H9 (cell line): ENCODE results near the gene DLG5. TPM values are rescaled to one million over a fixed set of nuclear protein-coding genes. Genes with fewer than 3 reads are reported as not detected.

Experiments
- DNase-seq: peaks from one replicate; pipeline ENCODE4 v3.0.0-alpha.2; 2017
- H2AFZ ChIP-seq: one replicate; pipeline ENCODE4 v1.6.1; 2013; ENCODE audit warnings: mild to moderate bottlenecking, low read length, control low read depth, moderate library complexity
- H2AK5ac ChIP-seq: 2 replicates; pipeline ENCODE4 v1.6.1; 2013; ENCODE audit warnings: low read length, control low read depth, mixed read lengths; ENCODE audit not compliant: insufficient read length
- H2BK120ac ChIP-seq: one replicate; pipeline ENCODE4 v1.6.1; 2013; ENCODE audit warnings: low read depth, mild to moderate bottlenecking, low read length, control low read depth, inconsistent platforms; ENCODE audit not compliant: poor library complexity, severe bottlenecking
- H2BK12ac ChIP-seq: 2 replicates; pipeline ENCODE4 v1.6.1; 2013; ENCODE audit warnings: low read length, control low read depth, mixed read lengths, low read depth; ENCODE audit not compliant: insufficient read length
- H2BK15ac ChIP-seq: 2 replicates; pipeline ENCODE4 v1.6.1; 2013; ENCODE audit warnings: low read depth, low read length, control low read depth
- H2BK20ac ChIP-seq: one replicate; pipeline ENCODE4 v1.6.1; 2013; ENCODE audit warnings: low read depth, mild to moderate bottlenecking, low read length, control low read depth, inconsistent platforms; ENCODE audit not compliant: poor library complexity, severe bottlenecking
- H2BK5ac ChIP-seq: 2 replicates; pipeline ENCODE4 v1.6.1; 2013; ENCODE audit warnings: low read length, control low read depth, mixed read lengths; ENCODE audit not compliant: insufficient read length
- H3K14ac ChIP-seq: 2 replicates; pipeline ENCODE4 v1.6.1; 2013; ENCODE audit warnings: low read length, control low read depth; ENCODE audit not compliant: insufficient read depth
- H3K18ac ChIP-seq: 2 replicates; pipeline ENCODE4 v1.6.1; 2013; ENCODE audit warnings: low read depth, mild to moderate bottlenecking, mixed read lengths, low read length, control low read depth; ENCODE audit not compliant: insufficient read length
- H3K23ac ChIP-seq: 2 replicates; pipeline ENCODE4 v1.6.1; 2013; ENCODE audit warnings: low read length, control low read depth, mixed read lengths, low read depth; ENCODE audit not compliant: insufficient read length
- H3K23me2 ChIP-seq: 2 replicates; pipeline ENCODE4 v1.6.1; 2013; ENCODE audit warnings: low read depth, mild to moderate bottlenecking, mixed read lengths, low read length, control low read depth; ENCODE audit not compliant: insufficient read length, poor library complexity, severe bottlenecking
- H3K27ac ChIP-seq: 2 replicates; pipeline ENCODE4 v1.5.1; 2013; ENCODE audit warnings: low read length, control low read depth, mixed read lengths, low read depth; ENCODE audit not compliant: insufficient read length
- H3K27me3 ChIP-seq: 2 replicates; pipeline ENCODE4 v1.6.1; 2013; ENCODE audit warnings: low read length, control low read depth, inconsistent platforms; ENCODE audit not compliant: insufficient read depth
- H3K4ac ChIP-seq: 2 replicates; pipeline ENCODE4 v1.6.1; 2013; ENCODE audit warnings: low read depth, mild to moderate bottlenecking, control low read depth, inconsistent platforms, low read length, moderate library complexity
- H3K4me1 ChIP-seq: 2 replicates; pipeline ENCODE4 v1.6.1; 2013; ENCODE audit warnings: low read length, control low read depth, inconsistent platforms; ENCODE audit not compliant: insufficient read depth
- H3K4me2 ChIP-seq: 2 replicates; pipeline ENCODE4 v1.6.1; 2013; ENCODE audit warnings: low read length, control low read depth, mixed read lengths; ENCODE audit not compliant: insufficient read length, insufficient read depth
- H3K56ac ChIP-seq: 2 replicates; pipeline ENCODE4 v1.6.1; 2013; ENCODE audit warnings: low read depth, mild to moderate bottlenecking, mixed read lengths, low read length, control low read depth; ENCODE audit not compliant: insufficient read length
- H3K79me1 ChIP-seq: 2 replicates; pipeline ENCODE4 v1.6.1; 2013; ENCODE audit warnings: low read depth, mild to moderate bottlenecking, moderate library complexity, low read length, control low read depth, inconsistent platforms; ENCODE audit not compliant: insufficient read depth, poor library complexity, severe bottlenecking
- H3K79me2 ChIP-seq: 2 replicates; pipeline ENCODE4 v1.6.1; 2013; ENCODE audit warnings: low read length, control low read depth, inconsistent platforms; ENCODE audit not compliant: insufficient read depth
- H3K9ac ChIP-seq: 2 replicates; pipeline ENCODE4 v1.6.1; 2013; ENCODE audit warnings: low read length, control low read depth, mixed read lengths; ENCODE audit not compliant: insufficient read length; ENCODE audit errors: extremely low read depth
- H3K9me3 ChIP-seq: one replicate; pipeline ENCODE4 v1.6.1; 2013; ENCODE audit warnings: low read depth, low read length, inconsistent platforms; ENCODE audit not compliant: control insufficient read depth
- H3T11ph ChIP-seq: one replicate; pipeline ENCODE4 v1.6.1; 2013; ENCODE audit warnings: mild to moderate bottlenecking, low read length, control low read depth, inconsistent platforms
- H4K20me1 ChIP-seq: one replicate; pipeline ENCODE4 v1.6.1; 2013; ENCODE audit not compliant: control insufficient read depth, insufficient read length, insufficient read depth
- H4K5ac ChIP-seq: 2 replicates; pipeline ENCODE4 v1.6.1; 2013; ENCODE audit warnings: low read depth, mild to moderate bottlenecking, mixed read lengths, low read length, control low read depth; ENCODE audit not compliant: insufficient read length
- H4K8ac ChIP-seq: replicated peaks from 2 replicates; pipeline ENCODE4 v1.6.1; 2013; ENCODE audit warnings: low read length, control low read depth, mixed read lengths, low read depth; ENCODE audit not compliant: insufficient read length
- H4K91ac ChIP-seq: 2 replicates; pipeline ENCODE4 v1.6.1; 2013; ENCODE audit warnings: low read depth, mild to moderate bottlenecking, moderate library complexity, mixed read lengths, low read length, control low read depth; ENCODE audit not compliant: insufficient read length
- H3K27ac Mint-ChIP-seq, 3 experiments: 2 replicates in 2 of 3; 3 replicates in 1 of 3; pipeline ENCODE4 v1.8.0; 2020 to 2021; ENCODE audit warnings: mixed read lengths in 3 of 3, mild to moderate bottlenecking in 1 of 3, moderate library complexity in 1 of 3
- H3K27me3 Mint-ChIP-seq: 2 replicates; pipeline ENCODE4 v1.8.0; 2021; ENCODE audit warnings: low read depth, mild to moderate bottlenecking, moderate library complexity, mixed read lengths
- H3K36me3 Mint-ChIP-seq, 3 experiments: 2 replicates in 2 of 3; 3 replicates in 1 of 3; pipeline ENCODE4 v1.8.0; 2020 to 2021; ENCODE audit warnings: low read depth in 3 of 3, mixed read lengths in 3 of 3; ENCODE audit not compliant: insufficient read depth in 1 of 3
- H3K4me1 Mint-ChIP-seq, 2 experiments: 2 replicates each; pipeline ENCODE4 v1.8.0; 2020; ENCODE audit warnings: mixed read lengths in 2 of 2
- H3K4me3 Mint-ChIP-seq, 2 experiments: 2 replicates in 1 of 2; 3 replicates in 1 of 2; pipeline ENCODE4 v1.8.0; 2020 to 2021; ENCODE audit warnings: mild to moderate bottlenecking in 2 of 2, mixed read lengths in 2 of 2, moderate library complexity in 1 of 2
- H3K9me3 Mint-ChIP-seq, 2 experiments: 2 replicates in 1 of 2; 3 replicates in 1 of 2; pipeline ENCODE4 v1.8.0; 2020; ENCODE audit warnings: mild to moderate bottlenecking in 2 of 2, mixed read lengths in 2 of 2, moderate library complexity in 1 of 2
- CTCF ChIP-seq: fragments of 200-600 bp; sonication (generic); conservative IDR thresholded peaks from 3 replicates; pipeline ENCODE4 v1.8.0; 2021; ENCODE audit warnings: antibody characterized with exemption, mild to moderate bottlenecking
- WGBS: extraction: QIAGEN DNeasy Blood & Tissue Kit; methylation state at CpG from one replicate; pipeline ENCODE4 v1.1.7; 2013; ENCODE audit warnings: missing lambda C conversion rate, low lambda C conversion rate, mixed read lengths; ENCODE audit not compliant: insufficient read length; ENCODE audit errors: extremely low coverage; 5-methylcytosine and 5-hydroxymethylcytosine counted together
- total RNA-seq: library from RNA; stranded (reverse); gene quantifications from 2 replicates; pipeline ENCODE4 v1.2.1, GENCODE V29; 2021

DLG5 gene
- total RNA-seq, 1 experiment from 2014 or later = 67.4 TPM

DNA sequence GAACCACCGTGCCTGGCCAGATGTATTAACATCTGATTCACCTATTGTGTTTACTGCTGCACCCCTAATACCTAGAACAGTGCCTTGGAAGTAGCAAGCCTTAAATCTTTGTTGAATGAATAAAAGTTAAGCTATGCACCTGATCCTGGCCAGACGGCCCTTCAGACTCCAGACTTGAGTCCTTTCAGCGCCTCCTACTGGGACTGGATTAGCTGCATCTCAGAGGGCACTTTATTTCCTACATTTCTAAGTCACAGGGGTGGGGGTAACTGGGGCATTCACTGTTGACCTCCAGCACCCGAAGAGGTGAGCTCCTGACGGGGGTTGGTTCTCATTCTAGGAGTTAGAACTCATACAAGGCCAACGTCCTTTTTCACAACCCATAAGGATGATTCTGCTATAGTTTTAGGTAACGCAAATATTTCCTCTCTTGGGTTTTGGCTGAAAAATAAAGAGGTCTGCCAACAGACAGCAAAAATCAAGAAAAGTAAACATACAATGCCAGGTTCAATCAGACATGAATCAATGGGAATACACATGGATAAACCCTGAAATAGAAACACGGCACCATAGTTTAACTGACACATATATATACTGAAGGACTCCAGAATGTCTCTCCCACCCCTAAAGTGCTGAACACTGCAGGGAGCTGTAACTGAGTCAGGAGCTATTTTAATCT lies 48.0 kb upstream of the DLG5 start:
- no peaks in the 10 kb centered on the region for H3K23me2 ChIP-seq
- no peak overlapping the region for H3T11ph ChIP-seq
- H2BK5ac ChIP-seq = no peak overlapping the region
- no peak overlapping the region for H4K91ac ChIP-seq
- H3K79me1 ChIP-seq = no peaks in the 10 kb centered on the region
- H3K9ac ChIP-seq = no peak overlapping the region
- no peak overlapping the region for H3K4ac ChIP-seq
- no peak overlapping the region for H2BK15ac ChIP-seq
- no peaks in the 10 kb centered on the region for H3K27me3 ChIP-seq
- no peaks in the 10 kb centered on the region for H4K20me1 ChIP-seq
- no peak overlapping the region for H3K4me3 Mint-ChIP-seq
- no peaks in the 10 kb centered on the region for H3K4me1 ChIP-seq
- H4K5ac ChIP-seq = no peak overlapping the region
- H3K4me2 ChIP-seq = no peak overlapping the region
- TF ChIP-seq CTCF = peak; percentile 85
- no peak overlapping the region for H2BK120ac ChIP-seq
- H2AFZ ChIP-seq = no peak overlapping the region
- no peak overlapping the region for H3K27ac ChIP-seq
- no peaks in the 10 kb centered on the region for H3K9me3 Mint-ChIP-seq
- no peak overlapping the region for H2BK20ac ChIP-seq
- no peak overlapping the region for H3K23ac ChIP-seq
- no peak overlapping the region for H2BK12ac ChIP-seq
- H3K27ac Mint-ChIP-seq = peak overlapping the region in 2 of 3 experiments; percentile 40 to 56; a peak in 2 of 7 replicates
- no peak overlapping the region for H3K14ac ChIP-seq
- H2AK5ac ChIP-seq = no peak overlapping the region
- no peaks in the 10 kb centered on the region for H3K9me3 ChIP-seq
- no peak overlapping the region for H3K56ac ChIP-seq
- no peaks in the 10 kb centered on the region for H3K27me3 Mint-ChIP-seq
- DNase-seq = peak; percentile 80
- H3K4me1 Mint-ChIP-seq = peaks cover 14 to 17% of the 10 kb centered on the region in 2 experiments
- no peak overlapping the region for H4K8ac ChIP-seq
- H3K36me3 Mint-ChIP-seq = peaks cover 14 to 38% (median 32%) of the 10 kb centered on the region in 3 experiments; a peak in 6 of 7 replicates
- no peaks in the 10 kb centered on the region for H3K79me2 ChIP-seq
- H3K18ac ChIP-seq = no peak overlapping the region
- WGBS = no CpG with 5 or more reads among the region's 8 CpGs
